HFFc6 (cell line): ENCODE data around the gene EBLN1. TPM values are rescaled to one million over a fixed set of nuclear protein-coding genes. Genes with fewer than 3 reads are reported as not detected.

Source experiments
- DNase-seq: peaks from one replicate; pipeline ENCODE4 v3.0.0-alpha.2; 2018
- H3K27ac Mint-ChIP-seq: 2 replicates; pipeline ENCODE4 v1.8.0; 2020; ENCODE audit warnings: mild to moderate bottlenecking, mixed read lengths
- H3K27me3 Mint-ChIP-seq: 2 replicates; pipeline ENCODE4 v1.8.0; 2021; ENCODE audit warnings: mild to moderate bottlenecking, moderate library complexity, mixed read lengths; ENCODE audit not compliant: insufficient read depth
- H3K36me3 Mint-ChIP-seq: 2 replicates; pipeline ENCODE4 v1.8.0; 2021; ENCODE audit warnings: low read depth, mixed read lengths
- H3K4me1 Mint-ChIP-seq: 2 replicates; pipeline ENCODE4 v1.8.0; 2020; ENCODE audit warnings: low read depth, mixed read lengths
- H3K4me3 Mint-ChIP-seq: 2 replicates; pipeline ENCODE4 v1.8.0; 2020; ENCODE audit warnings: mild to moderate bottlenecking, moderate library complexity, mixed read lengths
- H3K9me3 Mint-ChIP-seq: 2 replicates; pipeline ENCODE4 v1.8.0; 2020; ENCODE audit warnings: mild to moderate bottlenecking, mixed read lengths
- total RNA-seq, 6 experiments: library from RNA; stranded (reverse); fragmentation: NEBNext Ultra II Directional; extraction: Animal tissue kit (Norgen Biotek cat#: 25700); gene quantifications; 2 replicates in 1 of 6; 3 replicates in 5 of 6; pipeline ENCODE4 v1.2.3, GENCODE V29; 2021
- TF ChIP-seq, protein P1 (sequence below): fragments of 200-600 bp; sonication (generic); IDR thresholded peaks from 2 replicates; pipeline ENCODE4 v1.5.0; 2021; ENCODE audit warnings: antibody characterized with exemption, mild to moderate bottlenecking

The EBLN1 gene
- total RNA-seq, 6 experiments from 2014 or later: not detected

DNA sequence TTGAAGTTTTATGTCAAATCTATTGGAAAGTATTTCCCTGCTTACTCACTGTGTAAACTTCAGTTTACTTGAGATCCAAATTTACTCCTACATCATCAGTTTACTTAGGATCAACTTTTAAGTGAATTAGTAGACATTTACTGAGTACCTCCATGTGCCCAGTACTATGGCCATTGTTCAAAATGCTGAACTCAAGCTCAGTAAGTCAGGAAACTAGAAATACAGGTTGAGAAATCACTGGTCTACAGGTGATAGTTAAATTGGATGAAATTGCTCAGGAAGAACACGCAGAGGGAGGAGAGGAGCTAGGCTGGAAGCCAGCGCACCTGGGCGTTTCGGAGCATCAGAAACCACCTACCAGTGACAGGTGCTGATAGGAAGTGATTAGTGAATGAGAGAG, 25.5 kb upstream of the EBLN1 start:
- TF ChIP-seq, protein P1, sequence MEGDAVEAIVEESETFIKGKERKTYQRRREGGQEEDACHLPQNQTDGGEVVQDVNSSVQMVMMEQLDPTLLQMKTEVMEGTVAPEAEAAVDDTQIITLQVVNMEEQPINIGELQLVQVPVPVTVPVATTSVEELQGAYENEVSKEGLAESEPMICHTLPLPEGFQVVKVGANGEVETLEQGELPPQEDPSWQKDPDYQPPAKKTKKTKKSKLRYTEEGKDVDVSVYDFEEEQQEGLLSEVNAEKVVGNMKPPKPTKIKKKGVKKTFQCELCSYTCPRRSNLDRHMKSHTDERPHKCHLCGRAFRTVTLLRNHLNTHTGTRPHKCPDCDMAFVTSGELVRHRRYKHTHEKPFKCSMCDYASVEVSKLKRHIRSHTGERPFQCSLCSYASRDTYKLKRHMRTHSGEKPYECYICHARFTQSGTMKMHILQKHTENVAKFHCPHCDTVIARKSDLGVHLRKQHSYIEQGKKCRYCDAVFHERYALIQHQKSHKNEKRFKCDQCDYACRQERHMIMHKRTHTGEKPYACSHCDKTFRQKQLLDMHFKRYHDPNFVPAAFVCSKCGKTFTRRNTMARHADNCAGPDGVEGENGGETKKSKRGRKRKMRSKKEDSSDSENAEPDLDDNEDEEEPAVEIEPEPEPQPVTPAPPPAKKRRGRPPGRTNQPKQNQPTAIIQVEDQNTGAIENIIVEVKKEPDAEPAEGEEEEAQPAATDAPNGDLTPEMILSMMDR: no peak
- Mint-ChIP-seq H3K4me3 (no peak overlapping the region), H3K27ac (no peak overlapping the region), H3K36me3 (no peaks in the 10 kb centered on the region), H3K9me3 (no peaks in the 10 kb centered on the region), H3K4me1 (peaks cover 26% of the 10 kb centered on the region), H3K27me3 (no peaks in the 10 kb centered on the region; the same call in 1 of the 2 replicates)
- no peak for DNase-seq

DNA sequence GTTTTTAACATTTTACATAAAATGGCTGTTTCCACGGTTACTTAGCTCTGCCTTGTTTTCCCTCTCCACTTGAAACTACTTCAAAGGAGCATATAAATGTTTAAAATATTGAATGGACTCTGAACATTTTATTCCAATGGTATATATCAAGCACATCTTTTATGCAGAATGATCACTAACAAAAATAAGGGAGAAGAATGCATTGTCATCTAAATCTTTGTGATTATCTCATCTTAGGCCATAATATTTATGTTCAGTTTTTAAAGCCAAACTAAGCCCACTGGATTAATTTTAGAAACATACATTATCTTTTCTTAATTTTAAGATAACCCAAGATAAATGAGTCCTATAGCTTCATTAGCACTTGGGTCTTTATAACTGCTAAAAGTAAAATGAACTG, 13.4 kb upstream of the EBLN1 start:
- TF ChIP-seq, protein P1: no peak
- no peak for DNase-seq
- Mint-ChIP-seq H3K27ac (no peak overlapping the region), H3K9me3 (no peaks in the 10 kb centered on the region), H3K4me1 (peaks cover 8% of the 10 kb centered on the region; the same call in 1 of the 2 replicates), H3K27me3 (peaks cover 5% of the 10 kb centered on the region), H3K36me3 (no peaks in the 10 kb centered on the region), H3K4me3 (peak overlapping the region; percentile 89; the same call in 1 of the 2 replicates)

DNA sequence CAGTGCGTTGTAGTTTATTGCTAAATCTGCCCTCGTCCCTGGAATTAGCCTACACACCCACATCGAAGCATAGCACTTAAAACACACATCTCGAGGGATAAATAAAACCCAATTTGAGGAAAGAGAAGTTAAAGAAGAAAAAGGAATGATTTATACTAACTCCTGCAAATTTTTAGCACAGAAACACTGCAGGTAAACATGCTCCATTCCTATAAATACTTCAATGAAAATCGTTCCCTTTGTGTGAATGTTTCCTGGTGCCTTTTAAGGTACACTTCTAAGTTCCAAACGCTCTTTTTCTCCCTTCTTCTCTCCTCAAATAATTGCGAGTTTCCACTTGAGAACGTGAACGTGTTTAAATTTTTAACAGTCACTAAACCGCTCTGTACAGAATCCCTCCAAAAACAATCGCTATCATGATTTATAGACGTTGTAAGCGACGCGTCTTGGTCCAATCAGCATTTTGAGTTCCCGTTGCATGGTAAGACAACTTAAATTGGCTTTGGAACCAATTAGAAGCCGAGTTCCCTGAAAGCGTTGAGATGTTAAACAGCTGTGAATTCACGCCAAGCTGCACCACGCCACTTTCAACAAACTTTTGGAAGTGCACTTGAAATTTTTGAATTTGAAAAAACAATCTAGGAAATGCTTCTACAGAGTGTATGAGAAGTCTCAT, 12.5 kb upstream of the EBLN1 start:
- H3K27me3 Mint-ChIP-seq: peaks cover 5% of the 10 kb centered on the region
- peak overlapping the region; percentile 89 for H3K4me3 Mint-ChIP-seq
- H3K9me3 Mint-ChIP-seq: no peaks in the 10 kb centered on the region

DNA sequence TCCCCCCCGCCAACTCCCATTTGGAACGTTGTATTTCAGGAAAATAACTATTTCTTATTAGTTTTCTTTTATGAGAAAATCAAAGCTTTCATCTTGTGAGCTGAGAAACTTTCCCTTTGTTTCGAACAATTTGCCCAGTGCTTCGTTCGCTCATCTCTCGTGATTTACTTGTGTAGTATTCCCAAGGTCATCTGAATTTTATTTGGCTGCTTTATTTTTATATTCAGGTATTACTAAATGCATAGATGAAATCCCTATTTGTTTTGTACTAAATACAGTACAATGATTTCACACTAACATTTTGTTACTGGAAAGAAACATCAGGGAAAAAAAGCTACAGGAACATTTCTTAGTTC, 12.0 kb upstream of the EBLN1 start:
- Mint-ChIP-seq H3K36me3 (no peaks in the 10 kb centered on the region), H3K4me3 (peak overlapping the region; percentile 89), H3K27ac (peak overlapping the region; percentile 62; the same call in 1 of the 2 replicates), H3K9me3 (no peaks in the 10 kb centered on the region), H3K4me1 (peaks cover 8% of the 10 kb centered on the region; the same call in 1 of the 2 replicates), H3K27me3 (peaks cover 5% of the 10 kb centered on the region)
- DNase-seq: no peak
- TF ChIP-seq, protein P1: no peak

More for the DNA sequence above, 12.5 kb upstream of the EBLN1 start:
- no peak overlapping the region for H3K27ac Mint-ChIP-seq
- peak; percentile 16 for DNase-seq
- H3K4me1 Mint-ChIP-seq: peaks cover 8% of the 10 kb centered on the region; the same call in 1 of the 2 replicates
- H3K36me3 Mint-ChIP-seq: no peaks in the 10 kb centered on the region
- TF ChIP-seq, protein P1: no peak

DNA sequence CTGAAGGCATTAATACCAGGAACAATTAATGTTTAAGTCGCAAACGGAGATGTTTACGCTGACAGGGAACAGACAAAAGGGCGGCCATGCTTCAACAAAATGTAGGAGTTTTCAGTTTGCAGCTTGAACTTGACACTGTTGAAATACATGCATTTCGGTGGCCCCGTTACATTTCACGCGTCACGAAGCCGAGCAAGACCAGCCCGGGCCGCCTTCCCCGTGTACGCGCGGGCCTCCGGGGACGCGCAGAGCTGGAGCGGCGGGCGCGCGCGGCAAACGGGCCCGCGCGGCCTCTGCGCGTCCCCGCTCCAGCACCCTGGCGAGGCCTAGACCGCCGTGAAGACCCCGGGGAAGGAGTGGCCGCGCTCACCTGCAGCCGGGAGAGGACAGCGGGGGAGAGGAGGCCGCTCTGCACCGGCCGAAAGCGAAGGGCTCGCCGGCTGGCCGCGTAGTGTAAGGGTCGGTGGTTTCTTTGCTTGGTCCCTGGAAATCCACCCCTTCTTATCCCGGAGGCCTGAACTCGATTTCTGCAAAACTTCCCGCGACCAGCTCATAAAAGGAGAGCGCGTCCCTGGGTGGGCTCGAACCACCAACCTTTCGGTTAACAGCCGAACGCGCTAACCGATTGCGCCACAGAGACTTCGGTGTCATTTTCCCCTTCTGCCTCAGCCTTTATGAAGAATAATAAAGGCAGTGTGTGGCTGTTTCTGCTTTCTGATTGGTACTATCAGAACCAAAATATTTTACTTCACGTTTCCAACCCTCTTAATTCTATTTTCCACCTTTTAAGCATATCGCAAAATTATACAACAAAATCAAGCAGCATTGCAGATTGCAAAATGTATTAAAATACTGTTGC, 11.4 kb upstream of the EBLN1 start:
- H3K36me3 Mint-ChIP-seq: no peaks in the 10 kb centered on the region
- DNase-seq: peak; percentile 89
- H3K27me3 Mint-ChIP-seq: peaks cover 5% of the 10 kb centered on the region
- TF ChIP-seq, protein P1: 0 out of 2 replicates have a peak, but pooled peaks have one; percentile 9
- H3K4me3 Mint-ChIP-seq: peak overlapping the region; percentile 89
- peaks cover 8% of the 10 kb centered on the region; the same call in 1 of the 2 replicates for H3K4me1 Mint-ChIP-seq
- peak overlapping the region; percentile 62 for H3K27ac Mint-ChIP-seq
- no peaks in the 10 kb centered on the region for H3K9me3 Mint-ChIP-seq
